Measurements from ENCODE around the gene PCGF2.
"Not testable (repeated sequence)": the region's sequence is repeated elsewhere in the genome, so short reads cannot be mapped to it uniquely, and the experiment has no call there.

Gene PCGF2

GRCh38 chr17:38748149-38748891 is at the start of gene PCGF2:
Gene PCGF2 (minus strand): TSS chr17:38748336. CDS start chr17:38740402, 7,934 bp downstream.
- peak; percentile 80 for DNase-seq

DNA sequence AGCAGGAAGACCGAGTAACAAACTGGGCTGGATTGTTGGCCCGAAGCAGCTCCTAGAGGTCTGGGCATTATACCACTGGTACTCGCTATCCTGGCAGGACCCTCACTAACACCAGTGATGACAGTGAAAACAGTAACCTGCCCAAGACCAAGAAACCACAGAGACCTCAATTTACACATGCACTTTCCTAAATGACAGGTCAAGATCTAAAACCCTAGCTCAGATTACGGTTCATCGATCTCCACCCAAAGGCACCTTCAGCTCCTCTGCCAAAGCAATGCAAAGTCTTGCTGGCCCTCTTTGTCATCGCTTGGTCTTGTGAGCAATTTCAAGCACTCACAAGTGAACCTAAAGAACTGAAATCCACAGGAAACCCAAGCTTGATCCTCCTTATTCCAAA is 49.7 kb upstream of the PCGF2 start:
- no peak for DNase-seq

DNA sequence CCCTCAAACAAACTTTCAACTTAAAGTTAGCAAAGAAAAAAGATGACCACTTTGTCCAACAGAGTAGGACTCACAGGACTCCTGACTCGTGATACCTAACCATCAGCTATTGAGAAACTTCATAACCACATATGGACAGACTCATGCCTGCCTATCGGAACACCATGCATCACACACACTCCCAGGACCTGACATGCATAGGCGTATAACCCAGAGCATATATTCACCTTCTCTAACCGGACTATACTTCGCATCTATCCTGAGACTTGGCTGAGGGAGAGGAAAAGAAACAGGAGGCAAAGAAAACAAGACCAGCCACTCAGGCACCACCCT is 49.0 kb upstream of the PCGF2 start:
- no peak for DNase-seq

GRCh38 chr17:38796451-38797157 is 48.5 kb upstream of the PCGF2 start:
- no peak for DNase-seq

GRCh38 chr17:38794221-38794620 is 46.1 kb upstream of the PCGF2 start:
- DNase-seq: no peak

- no peak for DNase-seq
Measured at GRCh38 chr17:38791162-38791561, 43.0 kb upstream of the PCGF2 start.

DNA sequence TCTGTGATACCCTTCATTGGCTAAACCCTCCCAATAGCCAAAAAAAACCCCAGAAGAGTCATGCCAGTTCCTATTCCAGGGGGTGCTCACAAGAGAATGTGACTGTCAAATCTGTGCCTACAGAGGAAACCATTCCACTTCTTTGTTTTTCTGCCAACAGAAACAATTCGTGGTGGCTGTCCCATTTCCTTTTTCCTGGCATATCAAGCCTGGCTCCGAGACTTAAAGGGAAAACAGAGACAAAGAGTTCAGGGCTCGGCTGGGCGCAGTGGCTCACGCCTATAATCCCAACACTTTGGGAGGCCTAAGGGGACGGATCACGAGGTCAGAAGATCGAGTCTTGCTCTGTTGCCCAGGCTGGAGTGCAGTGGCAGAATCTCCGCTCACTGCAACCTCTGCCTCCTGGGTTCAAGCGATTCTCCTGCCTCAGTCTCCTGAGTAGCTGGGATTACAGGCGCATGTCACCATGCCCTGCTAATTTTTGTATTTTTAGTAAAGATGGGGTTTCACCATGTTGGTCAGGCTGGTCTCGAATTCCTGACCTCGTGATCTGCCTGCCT is 42.1 kb upstream of the PCGF2 start:
- DNase-seq: not testable (repeated sequence)

GRCh38 chr17:38789185-38789584 is 41.0 kb upstream of the PCGF2 start:
- no peak for DNase-seq

GRCh38 chr17:38787999-38788398 is 39.9 kb upstream of the PCGF2 start:
- DNase-seq: not testable (repeated sequence)

DNA sequence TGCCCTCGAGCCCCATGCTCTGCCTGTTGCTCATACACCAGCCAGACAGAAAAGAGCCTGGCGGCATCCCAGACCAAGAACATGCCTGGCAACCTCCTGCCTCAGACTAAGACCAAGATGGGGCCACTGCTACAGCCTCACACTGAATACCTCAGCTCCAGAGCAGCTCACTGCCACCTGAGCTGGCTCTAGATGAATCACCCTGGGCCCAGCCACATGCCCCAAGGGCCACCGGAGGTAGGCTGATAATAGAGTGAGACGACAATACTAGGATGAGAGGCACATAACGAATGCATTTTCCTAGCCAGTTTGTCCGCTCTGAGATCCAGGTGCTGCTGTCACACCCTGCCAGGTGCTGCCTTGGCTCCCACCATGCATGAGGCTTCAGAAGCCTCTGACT is 38.2 kb upstream of the PCGF2 start:
- no peak for DNase-seq

- no peak for DNase-seq
Measured at GRCh38 chr17:38783227-38783626, 35.1 kb upstream of the PCGF2 start.

DNA sequence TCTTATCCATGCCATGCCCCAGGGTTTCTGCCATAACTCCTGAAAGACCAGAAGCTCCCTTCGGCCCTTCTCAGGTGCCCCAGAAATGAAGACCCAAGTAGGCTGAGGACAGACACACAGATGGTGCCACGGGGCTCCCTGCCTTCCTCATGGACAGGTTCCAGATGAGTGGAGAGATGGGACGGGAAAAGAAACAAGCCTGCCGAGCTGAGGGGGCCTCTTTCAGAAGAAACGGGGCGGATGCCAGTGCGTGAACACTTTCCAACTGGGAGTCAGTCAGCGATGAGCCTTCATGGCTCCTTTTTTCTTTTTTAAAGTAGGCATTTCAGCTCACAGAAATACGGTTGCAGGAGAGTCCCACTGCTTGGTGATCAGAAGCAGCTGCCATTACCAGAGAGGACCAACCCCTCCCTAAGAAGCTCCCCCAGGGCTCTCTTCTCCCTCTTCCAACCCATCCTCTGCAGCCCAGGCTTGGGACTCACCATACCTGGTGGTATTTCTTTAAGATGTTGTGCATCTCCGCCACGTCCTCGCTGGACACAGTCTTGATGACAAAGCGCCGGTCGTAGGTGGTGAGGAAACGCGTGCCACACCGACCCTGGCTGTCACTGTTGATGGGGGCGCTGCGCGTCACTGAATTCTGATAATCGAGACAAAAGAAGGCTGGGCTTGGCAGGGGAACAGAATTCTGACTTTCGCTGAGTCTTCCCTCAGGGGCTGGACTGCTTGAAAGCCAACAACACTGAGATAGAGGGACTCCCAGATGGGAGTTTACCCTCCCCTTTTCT is 32.0 kb upstream of the PCGF2 start:
- no peak for DNase-seq

- DNase-seq: no peak
Measured at GRCh38 chr17:38777641-38778250, 29.6 kb upstream of the PCGF2 start.

DNA sequence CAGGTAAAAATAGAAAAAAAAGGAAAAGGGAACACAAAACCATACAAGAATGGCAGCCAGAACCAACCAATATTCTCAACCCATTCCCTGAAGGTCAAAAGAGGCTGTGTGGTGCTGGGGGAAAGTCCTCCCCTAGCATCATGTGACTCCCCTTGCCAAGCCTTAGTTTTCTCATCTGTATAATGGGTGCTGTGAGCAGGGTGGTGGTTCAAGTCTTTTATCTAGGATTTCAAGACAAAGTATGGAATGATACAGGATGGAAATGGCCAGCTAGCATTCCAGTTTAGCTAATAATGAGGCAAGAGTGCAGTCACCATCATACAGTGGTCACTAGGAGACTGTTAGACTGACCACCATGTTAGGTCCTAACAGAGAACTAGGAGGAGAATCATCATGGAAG is 25.1 kb upstream of the PCGF2 start:
- no peak for DNase-seq

GRCh38 chr17:38768417-38768816 is 20.3 kb upstream of the PCGF2 start:
- DNase-seq: no peak

DNA sequence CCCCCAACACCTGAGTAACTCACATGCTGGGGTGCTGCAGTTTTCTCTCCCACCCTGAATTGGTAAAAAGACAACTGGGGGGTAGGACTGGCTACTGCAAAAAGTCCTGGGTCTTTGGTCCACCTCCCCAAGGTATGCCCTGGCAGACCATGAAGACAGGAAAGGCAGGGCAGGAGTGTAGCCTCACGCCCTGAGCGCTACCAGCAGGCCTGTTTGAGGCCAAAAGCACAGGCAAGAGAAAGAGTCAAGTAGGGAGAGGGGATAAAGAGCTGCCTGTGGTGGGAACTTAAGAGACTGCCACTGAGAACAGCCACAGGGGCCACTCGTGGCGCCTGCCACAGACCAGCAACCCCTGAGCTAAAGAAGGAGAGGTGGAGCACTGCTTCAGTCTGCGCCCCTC is 18.2 kb upstream of the PCGF2 start:
- no peak for DNase-seq

DNA sequence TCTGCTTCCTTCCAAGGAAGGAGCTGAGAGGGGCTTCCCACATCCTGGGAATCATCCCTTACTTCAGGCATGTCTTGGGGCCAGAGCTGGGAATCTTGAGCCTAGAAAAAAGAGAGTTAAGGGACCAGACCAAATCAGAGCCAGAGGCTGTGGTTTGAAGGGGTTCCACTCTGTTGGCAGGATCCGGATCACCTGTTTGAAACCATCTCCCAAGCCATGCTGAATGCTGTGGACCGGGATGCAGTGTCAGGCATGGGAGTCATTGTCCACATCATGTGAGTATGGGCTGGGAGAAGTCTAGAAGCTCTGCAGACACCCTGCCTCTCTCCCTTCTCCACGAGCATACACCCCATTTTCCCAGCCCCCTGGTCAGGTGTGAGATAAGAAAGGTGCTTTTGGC is 14.1 kb upstream of the PCGF2 start:
- DNase-seq: no peak

- DNase-seq: no peak
Measured at GRCh38 chr17:38761612-38762011, 13.5 kb upstream of the PCGF2 start.

- no peak for DNase-seq
Measured at GRCh38 chr17:38753071-38753506, 5.0 kb upstream of the PCGF2 start.

GRCh38 chr17:38752308-38753070 is 4.4 kb upstream of the PCGF2 start, which contains the start of gene PSMB3:
Gene PSMB3 (plus strand): TSS chr17:38752741. CDS start chr17:38752827, 86 bp downstream.
- peak; percentile 99 for DNase-seq

DNA sequence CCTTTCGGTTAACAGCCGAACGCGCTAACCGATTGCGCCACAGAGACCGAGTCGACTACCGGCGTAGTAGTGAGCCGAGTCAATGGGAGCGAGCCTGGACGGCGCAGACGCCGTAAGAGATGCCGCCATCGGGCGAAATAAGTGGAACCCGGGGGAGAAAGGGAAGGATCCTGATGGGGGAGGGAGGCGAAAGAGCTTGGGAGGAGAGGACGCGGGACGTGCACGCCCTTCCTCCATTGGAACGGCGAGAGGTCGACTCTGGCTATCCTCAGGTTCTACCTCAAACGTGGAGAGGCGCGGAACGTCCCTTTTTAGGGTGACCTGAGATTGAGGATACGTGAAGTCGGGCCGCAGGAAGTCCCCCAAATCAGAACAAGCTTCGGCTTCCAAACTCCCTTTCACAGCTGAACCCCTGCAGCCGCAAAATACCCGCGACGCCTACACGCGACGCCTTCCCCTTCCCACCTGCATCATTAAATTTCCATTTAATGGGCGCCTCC is 3.7 kb upstream of the PCGF2 start:
- DNase-seq: peak; percentile 58
